Mucosa of rectum (tissue), 2 donors: ENCODE data around the gene ACTR8.
A peak's percentile ranks its signal among the peaks of the same experiment; 100 is the strongest.
"Not testable (repeated sequence)": the region's sequence is repeated elsewhere in the genome, so short reads cannot be mapped to it uniquely, and the experiment has no call there.

Source experiments
- H3K27ac ChIP-seq, 2 donors: one replicate each; pipeline ENCODE4 v1.7.0; 2013; ENCODE audit warnings: inconsistent platforms in 2 of 2, low read depth in 2 of 2, low read length in 2 of 2
- H3K27me3 ChIP-seq, 2 donors: one replicate each; pipeline ENCODE4 v1.7.0; 2013; ENCODE audit warnings: low read length in 2 of 2; ENCODE audit not compliant: control insufficient read depth in 2 of 2, insufficient read depth in 2 of 2
- H3K36me3 ChIP-seq, 2 donors: one replicate each; pipeline ENCODE4 v1.7.0; 2013; ENCODE audit warnings: low read length in 2 of 2; ENCODE audit not compliant: control insufficient read depth in 2 of 2, insufficient read depth in 2 of 2
- H3K4me1 ChIP-seq, 2 donors: one replicate each; pipeline ENCODE4 v1.7.0; 2013; ENCODE audit warnings: low read length in 2 of 2, mild to moderate bottlenecking in 1 of 2; ENCODE audit not compliant: control insufficient read depth in 2 of 2, insufficient read depth in 2 of 2
- H3K4me3 ChIP-seq, 2 donors: one replicate each; pipeline ENCODE4 v1.7.0; 2013; ENCODE audit warnings: low read length in 2 of 2
- H3K9ac ChIP-seq, 2 donors: one replicate each; pipeline ENCODE4 v1.7.0; 2013; ENCODE audit warnings: low read length in 2 of 2, low read depth in 1 of 2, mild to moderate bottlenecking in 1 of 2
- H3K9me3 ChIP-seq, 2 donors: one replicate each; pipeline ENCODE4 v1.7.0; 2013; ENCODE audit warnings: low read length in 2 of 2; ENCODE audit not compliant: control insufficient read depth in 2 of 2
- donor health status: healthy.
- donor health status: Normal muscosa, but diverticular disease.

Gene ACTR8, protein sequence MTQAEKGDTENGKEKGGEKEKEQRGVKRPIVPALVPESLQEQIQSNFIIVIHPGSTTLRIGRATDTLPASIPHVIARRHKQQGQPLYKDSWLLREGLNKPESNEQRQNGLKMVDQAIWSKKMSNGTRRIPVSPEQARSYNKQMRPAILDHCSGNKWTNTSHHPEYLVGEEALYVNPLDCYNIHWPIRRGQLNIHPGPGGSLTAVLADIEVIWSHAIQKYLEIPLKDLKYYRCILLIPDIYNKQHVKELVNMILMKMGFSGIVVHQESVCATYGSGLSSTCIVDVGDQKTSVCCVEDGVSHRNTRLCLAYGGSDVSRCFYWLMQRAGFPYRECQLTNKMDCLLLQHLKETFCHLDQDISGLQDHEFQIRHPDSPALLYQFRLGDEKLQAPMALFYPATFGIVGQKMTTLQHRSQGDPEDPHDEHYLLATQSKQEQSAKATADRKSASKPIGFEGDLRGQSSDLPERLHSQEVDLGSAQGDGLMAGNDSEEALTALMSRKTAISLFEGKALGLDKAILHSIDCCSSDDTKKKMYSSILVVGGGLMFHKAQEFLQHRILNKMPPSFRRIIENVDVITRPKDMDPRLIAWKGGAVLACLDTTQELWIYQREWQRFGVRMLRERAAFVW

DNA sequence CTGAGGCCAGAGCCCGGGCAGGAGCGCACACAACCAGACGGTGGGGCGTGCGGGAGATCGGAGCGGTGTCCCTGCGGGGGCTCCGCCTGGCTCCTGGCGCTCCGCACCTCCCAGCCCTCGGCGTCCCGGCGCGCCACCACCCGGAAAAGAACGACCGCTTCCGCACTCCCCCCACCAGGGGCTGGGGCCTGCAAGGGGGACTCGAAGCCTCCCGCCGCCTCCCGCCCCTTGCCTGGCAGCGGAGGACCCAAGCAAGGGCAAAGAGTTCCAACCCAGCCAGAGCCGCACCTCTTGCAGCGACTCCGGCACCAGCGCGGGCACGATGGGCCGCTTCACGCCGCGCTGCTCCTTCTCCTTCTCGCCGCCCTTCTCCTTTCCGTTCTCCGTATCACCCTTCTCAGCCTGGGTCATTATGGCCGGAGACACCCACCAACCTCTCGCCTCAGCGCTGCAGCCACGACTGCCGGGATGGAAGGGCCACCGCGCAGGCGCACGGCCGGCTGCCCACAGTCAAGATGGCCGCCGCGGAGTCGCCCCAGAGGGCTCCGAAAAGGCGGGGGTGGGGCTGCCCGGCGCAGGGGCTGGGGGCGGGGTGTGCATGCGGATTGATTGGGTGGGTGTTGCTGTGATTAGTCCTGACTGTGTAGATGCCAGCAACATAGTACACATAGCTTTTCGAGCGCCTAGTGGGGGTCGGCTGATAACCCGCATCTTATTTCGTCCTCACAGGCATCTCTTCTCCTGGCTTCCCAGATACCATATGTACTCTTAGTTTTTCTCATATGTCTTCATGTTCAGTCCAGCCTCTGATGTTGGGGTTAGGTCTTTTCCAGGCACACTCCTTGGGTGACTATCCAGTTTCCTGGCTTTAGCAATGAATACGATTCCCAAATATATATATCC lies at the start of gene ACTR8:
Gene ACTR8, minus strand, starts transcription at position 462 of the 903 bp plus-strand sequence. Its CDS starts 51 bp downstream, at position 411.
- peak within 1 kb of the TSS; percentile 81 to 89 for H3K9ac ChIP-seq
- H3K27me3 ChIP-seq, result no peaks in the 10 kb centered on the region
- peaks cover 37 to 52% of the 10 kb centered on the region in 2 donors for H3K36me3 ChIP-seq
- no peaks in the 10 kb centered on the region for H3K9me3 ChIP-seq
- peak within 1 kb of the TSS; percentile 88 for H3K27ac ChIP-seq
- H3K4me1 ChIP-seq, result peaks cover 11 to 17% of the 10 kb centered on the region in 2 donors
- peak within 1 kb of the TSS; percentile 91 to 92 for H3K4me3 ChIP-seq

DNA sequence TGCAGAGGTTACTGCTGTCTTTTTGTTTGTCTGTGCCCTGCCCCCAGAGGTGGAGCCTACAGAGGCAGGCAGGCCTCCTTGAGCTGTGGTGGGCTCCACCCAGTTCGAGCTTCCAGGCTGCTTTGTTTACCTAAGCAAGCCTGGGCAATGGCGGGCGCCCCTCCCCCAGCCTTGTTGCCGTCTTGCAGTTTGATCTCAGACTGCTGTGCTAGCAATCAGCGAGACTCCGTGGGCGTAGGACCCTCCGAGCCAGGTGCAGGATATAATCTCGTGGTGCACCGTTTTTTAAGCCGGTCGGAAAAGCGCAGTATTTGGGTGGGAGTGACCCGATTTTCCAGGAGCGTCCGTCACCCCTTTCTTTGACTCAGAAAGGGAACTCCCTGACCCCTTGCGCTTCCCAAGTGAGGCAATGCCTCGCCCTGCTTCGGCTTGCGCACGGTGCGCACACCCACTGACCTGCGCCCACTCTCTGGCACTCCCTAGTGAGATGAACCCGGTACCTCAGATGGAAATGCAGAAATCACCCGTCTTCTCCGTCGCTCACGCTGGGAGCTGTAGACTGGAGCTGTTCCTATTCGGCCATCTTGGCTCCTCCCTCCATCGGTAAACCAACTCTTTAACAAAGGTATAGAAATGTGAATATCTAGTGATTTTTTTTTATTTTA lies 45.4 kb upstream of the ACTR8 start:
- H3K36me3 ChIP-seq, H3K9me3 ChIP-seq, H3K4me1 ChIP-seq, H3K27ac ChIP-seq, H3K27me3 ChIP-seq, H3K9ac ChIP-seq: not testable (repeated sequence)
- peak overlapping the region in 1 of 2 donors; percentile 22 for H3K4me3 ChIP-seq

DNA sequence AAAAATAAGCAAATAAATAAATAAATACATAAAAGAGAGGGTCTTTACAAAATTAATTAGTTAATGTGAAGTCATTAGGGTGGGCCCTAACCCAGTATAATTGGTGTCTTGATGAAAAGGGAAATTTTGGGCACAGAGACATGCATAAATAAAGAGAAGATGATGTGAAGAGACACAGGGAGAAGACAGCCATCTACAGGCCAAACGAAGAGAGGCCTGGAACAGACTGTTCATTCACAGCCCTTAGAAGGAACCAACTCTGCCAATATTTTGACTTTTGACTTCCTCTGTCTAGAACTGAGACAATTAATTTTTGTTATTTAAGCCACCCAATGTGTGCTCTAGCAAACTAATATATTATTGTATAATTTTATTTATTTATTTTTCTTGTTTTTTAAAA lies 39.3 kb upstream of the ACTR8 start:
- Histone ChIP-seq H3K4me3 (no peak overlapping the region), H3K36me3 (no peaks in the 10 kb centered on the region), H3K9ac (no peak overlapping the region), H3K4me1 (no peaks in the 10 kb centered on the region), H3K9me3 (no peaks in the 10 kb centered on the region), H3K27ac (no peak overlapping the region), H3K27me3 (no peaks in the 10 kb centered on the region)

DNA sequence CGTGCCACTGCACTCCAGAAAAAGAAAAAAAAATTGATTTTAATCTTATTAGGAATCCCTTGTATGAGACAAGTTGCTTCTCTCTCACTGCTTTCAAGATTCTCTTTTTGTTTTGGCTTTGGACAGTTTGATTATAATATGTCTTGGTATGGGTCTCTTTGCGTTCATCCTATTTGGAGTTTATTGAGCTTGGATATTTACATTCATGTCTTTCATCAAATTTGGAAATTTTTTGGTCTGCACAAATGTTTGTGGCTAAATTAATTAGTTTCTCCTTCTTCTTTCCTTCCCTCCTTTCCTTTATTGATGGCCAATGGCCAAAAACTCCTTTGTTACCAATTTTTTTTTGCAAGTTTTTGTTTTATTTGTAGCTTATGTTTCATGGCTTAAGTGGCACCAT lies 37.8 kb upstream of the ACTR8 start:
- H3K9ac ChIP-seq, result no peak overlapping the region
- no peaks in the 10 kb centered on the region for H3K9me3 ChIP-seq
- no peak overlapping the region for H3K27ac ChIP-seq
- H3K4me3 ChIP-seq, result no peak overlapping the region
- H3K27me3 ChIP-seq, result no peaks in the 10 kb centered on the region
- H3K36me3 ChIP-seq, result no peaks in the 10 kb centered on the region
- no peaks in the 10 kb centered on the region for H3K4me1 ChIP-seq

DNA sequence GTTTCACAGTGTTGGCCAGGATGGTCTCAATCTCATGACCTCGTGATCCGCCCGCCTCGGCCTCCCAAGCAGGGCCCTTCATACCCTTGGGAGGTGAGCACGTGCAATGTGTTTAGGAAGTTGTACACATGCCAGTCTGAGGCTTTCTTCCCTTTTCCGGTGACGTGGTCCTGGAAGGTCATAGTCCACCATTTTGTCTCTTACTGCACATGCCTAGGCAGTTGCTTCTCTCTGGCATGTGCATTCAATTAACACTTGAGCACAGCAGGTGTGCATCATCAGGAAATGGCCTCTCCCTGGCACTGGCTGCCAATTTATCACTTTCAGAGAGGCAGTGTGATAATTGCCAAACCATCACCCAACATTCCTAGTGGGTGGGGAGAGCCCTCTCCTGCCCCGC lies 31.4 kb upstream of the ACTR8 start:
- Histone ChIP-seq H3K4me3 (no peak overlapping the region), H3K27ac (no peak overlapping the region), H3K4me1 (no peaks in the 10 kb centered on the region), H3K9me3 (no peaks in the 10 kb centered on the region), H3K27me3 (no peaks in the 10 kb centered on the region), H3K9ac (no peak overlapping the region), H3K36me3 (no peaks in the 10 kb centered on the region)

DNA sequence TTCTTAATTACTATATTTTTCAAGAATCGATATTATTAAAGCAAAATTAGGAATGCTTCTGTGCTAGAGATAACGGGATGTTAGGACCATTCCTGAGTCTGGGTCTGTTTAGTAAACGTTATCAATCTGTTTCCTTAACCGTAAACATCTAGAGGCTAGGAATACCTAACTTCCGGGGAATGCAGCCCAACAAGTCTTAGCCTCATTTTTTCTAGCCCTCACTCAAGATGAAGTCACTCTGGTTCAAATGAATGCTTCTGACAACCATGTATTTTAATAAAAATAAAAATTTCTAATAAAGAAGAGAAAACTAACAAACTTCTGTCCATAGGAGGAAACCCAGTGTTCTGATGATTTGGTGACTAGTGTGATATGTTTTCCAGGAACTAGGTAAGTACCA lies 20.8 kb upstream of the ACTR8 start:
- Histone ChIP-seq H3K9me3 (no peaks in the 10 kb centered on the region), H3K27ac (no peak overlapping the region), H3K4me3 (no peak overlapping the region), H3K9ac (no peak overlapping the region), H3K27me3 (no peaks in the 10 kb centered on the region), H3K36me3 (no peaks in the 10 kb centered on the region), H3K4me1 (peaks cover 6 to 15% of the 10 kb centered on the region in 2 donors)

DNA sequence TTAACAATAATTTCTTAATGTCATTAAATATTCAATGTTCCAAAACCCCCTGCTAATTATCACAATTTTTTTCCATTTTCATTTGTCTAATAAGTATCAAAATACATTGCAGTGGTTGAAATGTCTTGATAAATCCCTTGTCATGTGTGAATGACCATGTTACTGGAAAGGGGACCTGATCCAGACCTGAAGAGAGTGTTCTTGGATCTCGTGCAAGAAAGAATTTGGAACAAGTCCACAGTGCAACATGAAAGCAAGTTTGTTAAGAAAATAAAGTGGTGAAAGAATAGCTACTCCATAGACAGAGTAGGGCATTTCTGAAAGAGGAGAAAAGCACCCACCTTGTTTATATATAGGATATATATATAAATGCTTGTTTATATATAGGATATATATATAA lies 20.1 kb upstream of the ACTR8 start:
- H3K27ac ChIP-seq, result no peak overlapping the region
- H3K27me3 ChIP-seq, result peaks cover 0 to 6% of the 10 kb centered on the region in 2 donors
- H3K9me3 ChIP-seq, result no peaks in the 10 kb centered on the region
- no peak overlapping the region for H3K9ac ChIP-seq
- peaks cover 6 to 15% of the 10 kb centered on the region in 2 donors for H3K4me1 ChIP-seq
- no peaks in the 10 kb centered on the region for H3K36me3 ChIP-seq
- H3K4me3 ChIP-seq, result no peak overlapping the region

DNA sequence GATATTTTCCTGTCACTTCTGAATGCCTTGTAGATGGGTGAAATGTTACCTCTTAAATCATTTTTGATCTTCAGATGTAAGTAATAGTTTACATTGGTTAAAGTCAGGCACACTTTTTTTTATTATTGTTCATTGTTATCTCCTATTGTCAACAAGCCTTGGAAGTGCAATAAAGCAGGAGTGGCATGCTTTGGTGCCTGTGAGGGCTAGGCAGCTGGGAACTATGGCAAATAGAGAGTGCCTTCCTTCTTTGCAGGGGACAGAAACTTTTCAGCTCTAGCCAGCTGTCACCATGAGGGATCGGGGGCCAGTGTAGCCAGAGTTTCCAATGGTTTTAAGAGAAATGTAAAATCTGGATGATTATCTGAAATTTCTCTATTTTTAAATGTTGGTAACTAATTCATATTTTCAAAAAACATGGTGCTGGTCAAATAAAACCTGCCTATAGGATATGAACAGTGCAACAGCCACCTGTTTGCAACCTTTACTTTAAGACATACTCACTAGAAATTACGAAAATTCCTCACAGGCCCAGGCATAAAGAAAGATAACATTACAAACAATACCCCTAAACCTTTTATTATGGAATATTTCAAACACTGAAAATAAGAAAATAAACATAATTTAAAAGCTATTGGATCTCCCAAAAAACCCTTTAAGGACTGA lies 18.8 kb upstream of the ACTR8 start:
- Histone ChIP-seq H3K9ac (peak overlapping the region in 1 of 2 donors; percentile 26), H3K27ac (peak overlapping the region; percentile 35 to 65), H3K27me3 (peaks cover 0 to 10% of the 10 kb centered on the region in 2 donors), H3K4me1 (peaks cover 6 to 15% of the 10 kb centered on the region in 2 donors), H3K9me3 (no peaks in the 10 kb centered on the region), H3K4me3 (no peak overlapping the region), H3K36me3 (no peaks in the 10 kb centered on the region)

DNA sequence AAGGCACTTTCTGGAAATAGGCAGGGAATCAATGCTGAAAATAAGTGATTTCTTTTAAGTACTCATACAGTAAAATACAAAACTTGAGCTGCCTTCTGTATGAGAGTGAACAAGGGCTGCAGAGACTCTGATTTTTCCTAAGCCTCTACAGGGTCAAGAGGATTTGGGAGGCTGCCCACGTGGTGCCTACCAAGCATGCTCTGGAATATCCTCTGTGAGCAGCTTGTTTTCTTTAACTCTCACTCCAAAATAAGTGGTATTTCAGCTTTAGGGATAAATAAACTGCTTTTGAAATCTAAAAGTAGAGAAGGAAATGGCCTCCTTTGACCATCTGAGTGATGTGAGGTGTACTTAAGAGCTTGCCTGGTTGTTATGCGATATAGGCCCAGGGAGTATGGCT lies 17.8 kb upstream of the ACTR8 start:
- Histone ChIP-seq H3K36me3 (no peaks in the 10 kb centered on the region), H3K9ac (no peak overlapping the region), H3K27me3 (peaks cover 0 to 10% of the 10 kb centered on the region in 2 donors), H3K9me3 (no peaks in the 10 kb centered on the region), H3K4me1 (peaks cover 6 to 23% of the 10 kb centered on the region in 2 donors), H3K4me3 (no peak overlapping the region), H3K27ac (peak overlapping the region in 1 of 2 donors; percentile 37)
